Karpas-422 (cell line): Measurements from ENCODE around the gene MRPL30. TPM values are rescaled to one million over a fixed set of nuclear protein-coding genes. Genes with fewer than 3 reads are reported as not detected.
A peak's percentile ranks its signal among the peaks of the same experiment; 100 is the strongest.

Experiments
- DNase-seq: peaks from one replicate; pipeline ENCODE4 v3.0.0-alpha.2; 2015
- H2AFZ ChIP-seq: fragments of 200-600 bp; sonication (generic); 2 replicates; pipeline ENCODE4 v1.6.1; 2014; ENCODE audit warnings: antibody characterized with exemption, low read length, mixed read lengths
- H3K27ac ChIP-seq: fragments of 200-600 bp; sonication (generic); 2 replicates; pipeline ENCODE4 v1.5.1; 2014; ENCODE audit warnings: mild to moderate bottlenecking, low read length, moderate library complexity
- H3K27me3 ChIP-seq: fragments of 200-600 bp; sonication (generic); 2 replicates; pipeline ENCODE4 v1.6.1; 2014; ENCODE audit warnings: low read length, mixed read lengths
- H3K36me3 ChIP-seq: fragments of 200-600 bp; sonication (generic); 2 replicates; pipeline ENCODE4 v1.6.1; 2014; ENCODE audit warnings: low read length, mixed read lengths; ENCODE audit not compliant: insufficient read depth
- H3K4me1 ChIP-seq: fragments of 200-600 bp; sonication (generic); 2 replicates; pipeline ENCODE4 v1.6.1; 2014; ENCODE audit warnings: mild to moderate bottlenecking, low read length, mixed read lengths
- H3K4me2 ChIP-seq: fragments of 200-600 bp; sonication (generic); 2 replicates; pipeline ENCODE4 v1.6.1; 2014; ENCODE audit warnings: low read length, low read depth, mild to moderate bottlenecking; ENCODE audit not compliant: poor library complexity, severe bottlenecking
- H3K4me3 ChIP-seq: fragments of 200-600 bp; sonication (generic); 2 replicates; pipeline ENCODE4 v1.5.1; 2014; ENCODE audit warnings: mild to moderate bottlenecking, antibody characterized with exemption, low read length, mixed read lengths
- H3K79me2 ChIP-seq: fragments of 200-600 bp; sonication (generic); 2 replicates; pipeline ENCODE4 v1.6.1; 2014; ENCODE audit warnings: mild to moderate bottlenecking, low read length, mixed read lengths
- H3K9ac ChIP-seq: fragments of 200-600 bp; sonication (generic); 2 replicates; pipeline ENCODE4 v1.6.0; 2014; ENCODE audit warnings: low read length
- H3K9me2 ChIP-seq: fragments of 200-600 bp; sonication (generic), shearing (Covaris generic); replicated peaks from 2 replicates; pipeline ENCODE4 v1.6.0; 2014; ENCODE audit warnings: mild to moderate bottlenecking, low read length, moderate library complexity; ENCODE audit not compliant: insufficient read depth
- H3K9me3 ChIP-seq: fragments of 300-700, 200-600 bp; sonication (generic); 2 replicates; pipeline ENCODE4 v1.6.1; 2014; ENCODE audit warnings: low read length, mixed read lengths
- H4K20me1 ChIP-seq: fragments of 200-600 bp; sonication (generic); 2 replicates; pipeline ENCODE4 v1.6.1; 2014; ENCODE audit warnings: mild to moderate bottlenecking, antibody characterized with exemption, low read length, low read depth; ENCODE audit not compliant: insufficient read depth
- total RNA-seq: library from RNA; depleted of rRNA; stranded (reverse); fragments of >200 nt; shearing (Covaris generic); gene quantifications from 2 replicates; pipeline ENCODE4 v1.2.3, GENCODE V29; 2014; ENCODE audit warnings: low replicate concordance

The MRPL30 gene
- total RNA-seq, 1 experiment from 2014 or later = 47.1 TPM

GRCh38 chr2:99152199-99152895 lies 28.6 kb upstream of the MRPL30 start:
- Histone ChIP-seq H3K9ac (no peak overlapping the region), H3K79me2 (peaks cover 29% of the 10 kb centered on the region), H3K4me1 (peaks cover 41% of the 10 kb centered on the region), H3K27ac (no peak overlapping the region), H3K36me3 (peaks cover 9% of the 10 kb centered on the region; the same call in 1 of the 2 replicates), H3K9me3 (no peaks in the 10 kb centered on the region), H3K27me3 (no peaks in the 10 kb centered on the region), H3K4me2 (no peak overlapping the region), H2AFZ (no peak overlapping the region), H3K4me3 (no peak overlapping the region), H4K20me1 (no peaks in the 10 kb centered on the region), H3K9me2 (no peaks in the 10 kb centered on the region)
- DNase-seq = no peak

- H3K9ac ChIP-seq = peak overlapping the region; percentile 87
- peak overlapping the region; percentile 73 for H3K4me3 ChIP-seq
- no peaks in the 10 kb centered on the region for H3K9me3 ChIP-seq
- peaks cover 42% of the 10 kb centered on the region for H3K4me1 ChIP-seq
- peaks cover 34% of the 10 kb centered on the region for H3K79me2 ChIP-seq
- no peaks in the 10 kb centered on the region for H3K27me3 ChIP-seq
- peak overlapping the region; percentile 92 for H3K4me2 ChIP-seq
- no peak overlapping the region for H3K27ac ChIP-seq
- no peak for DNase-seq
- H4K20me1 ChIP-seq = no peaks in the 10 kb centered on the region
- H2AFZ ChIP-seq = peak overlapping the region; percentile 77
- H3K36me3 ChIP-seq = peaks cover 16% of the 10 kb centered on the region; the same call in 1 of the 2 replicates
- no peaks in the 10 kb centered on the region for H3K9me2 ChIP-seq
Measured at GRCh38 chr2:99153921-99154604, 26.9 kb upstream of the MRPL30 start.

- Histone ChIP-seq H3K9ac (peak within 1 kb of the TSS; percentile 87), H3K4me3 (peak within 1 kb of the TSS; percentile 73), H3K79me2 (peaks cover 37% of the 10 kb centered on the region), H3K27ac (peak within 1 kb of the TSS; percentile 66), H4K20me1 (no peaks in the 10 kb centered on the region), H3K36me3 (peaks cover 20% of the 10 kb centered on the region; the same call in 1 of the 2 replicates), H3K4me2 (peak within 1 kb of the TSS; percentile 92), H3K27me3 (no peaks in the 10 kb centered on the region), H2AFZ (peak within 1 kb of the TSS; percentile 77), H3K9me3 (no peaks in the 10 kb centered on the region), H3K4me1 (peaks cover 42% of the 10 kb centered on the region), H3K9me2 (no peaks in the 10 kb centered on the region)
- peak; percentile 98 for DNase-seq
Measured at GRCh38 chr2:99154643-99155536, 26.1 kb upstream of the MRPL30 start, which contains the start of the genes LIPT1 and TSGA10. Gene LIPT1, plus strand, starts transcription at chr2:99154967. Its CDS starts 6,991 bp downstream, at chr2:99161958. Gene TSGA10, minus strand, starts transcription at chr2:99154942. Its CDS starts 45,503 bp downstream, at chr2:99109439.

GRCh38 chr2:99156891-99157290 lies 24.1 kb upstream of the MRPL30 start:
- Histone ChIP-seq H3K4me2 (peak overlapping the region; percentile 92), H3K9me2 (no peaks in the 10 kb centered on the region), H3K27me3 (no peaks in the 10 kb centered on the region), H3K4me1 (peaks cover 41% of the 10 kb centered on the region), H3K27ac (peak overlapping the region; percentile 66), H2AFZ (no peak overlapping the region), H3K79me2 (peaks cover 44% of the 10 kb centered on the region), H3K9me3 (no peaks in the 10 kb centered on the region), H3K36me3 (peaks cover 29% of the 10 kb centered on the region; the same call in 1 of the 2 replicates), H4K20me1 (no peaks in the 10 kb centered on the region), H3K9ac (peak overlapping the region; percentile 19), H3K4me3 (peak overlapping the region; percentile 73; the same call in 1 of the 2 replicates)
- DNase-seq = no peak

- H3K27me3 ChIP-seq = no peaks in the 10 kb centered on the region
- peak; percentile 52 for DNase-seq
- H3K36me3 ChIP-seq = peaks cover 34% of the 10 kb centered on the region; the same call in 1 of the 2 replicates
- peaks cover 40% of the 10 kb centered on the region for H3K79me2 ChIP-seq
- H3K4me2 ChIP-seq = no peak overlapping the region
- no peak overlapping the region for H3K9ac ChIP-seq
- peaks cover 27% of the 10 kb centered on the region for H3K4me1 ChIP-seq
- no peak overlapping the region for H2AFZ ChIP-seq
- H3K27ac ChIP-seq = no peak overlapping the region
- H4K20me1 ChIP-seq = no peaks in the 10 kb centered on the region
- no peaks in the 10 kb centered on the region for H3K9me2 ChIP-seq
- no peak overlapping the region for H3K4me3 ChIP-seq
- no peaks in the 10 kb centered on the region for H3K9me3 ChIP-seq
Measured at GRCh38 chr2:99158599-99158998, 22.4 kb upstream of the MRPL30 start.

- Histone ChIP-seq H3K27ac (no peak overlapping the region), H3K4me1 (peaks cover 18% of the 10 kb centered on the region), H3K27me3 (no peaks in the 10 kb centered on the region), H3K9me2 (no peaks in the 10 kb centered on the region), H3K36me3 (peaks cover 34% of the 10 kb centered on the region; the same call in 1 of the 2 replicates), H3K9me3 (no peaks in the 10 kb centered on the region), H3K4me2 (no peak overlapping the region), H3K9ac (no peak overlapping the region), H3K4me3 (no peak overlapping the region), H3K79me2 (peaks cover 40% of the 10 kb centered on the region), H4K20me1 (no peaks in the 10 kb centered on the region), H2AFZ (no peak overlapping the region)
- DNase-seq = no peak
Measured at GRCh38 chr2:99159594-99159993, 21.4 kb upstream of the MRPL30 start.

GRCh38 chr2:99166218-99166617 lies 14.8 kb upstream of the MRPL30 start:
- DNase-seq = no peak
- Histone ChIP-seq H3K27ac (no peak overlapping the region), H3K4me3 (no peak overlapping the region), H3K36me3 (peaks cover 40% of the 10 kb centered on the region; the same call in 1 of the 2 replicates), H3K9me2 (no peaks in the 10 kb centered on the region), H3K79me2 (peaks cover 19% of the 10 kb centered on the region), H3K9me3 (no peaks in the 10 kb centered on the region), H2AFZ (no peak overlapping the region), H3K4me2 (no peak overlapping the region), H3K27me3 (no peaks in the 10 kb centered on the region), H3K9ac (no peak overlapping the region), H4K20me1 (no peaks in the 10 kb centered on the region), H3K4me1 (peaks cover 5% of the 10 kb centered on the region; the same call in 1 of the 2 replicates)
